ENCODE results near the gene KCNC1. TPM values are rescaled to one million over a fixed set of nuclear protein-coding genes. Genes with fewer than 3 reads are reported as not detected.

KCNC1 gene
- total RNA-seq, 2 donors from 2014 or later = not detected

- no peaks in the 10 kb centered on the region for H3K27me3 ChIP-seq (replicated peaks; ENCODE audit: insufficient read depth)
- DNase-seq (ENCODE audit: low spot score) = no peak
- no peak for TF ChIP-seq CTCF (IDR thresholded peaks at IDR 0.05)
- no peak overlapping the region for H3K27ac ChIP-seq
- H3K4me1 ChIP-seq (ENCODE audit: control insufficient read depth in 1 of 2, low read depth in 2 of 2) = no peaks in the 10 kb centered on the region
- ATAC-seq (ENCODE audit: insufficient number of reproducible peaks, low FRiP score, low read depth) = no peak
- H3K4me3 ChIP-seq = no peak overlapping the region
- H3K9me3 ChIP-seq = no peaks in the 10 kb centered on the region
- no peaks in the 10 kb centered on the region for H3K36me3 ChIP-seq
Measured at GRCh38 chr11:17766073-17766359, 31.4 kb downstream of the KCNC1 start.

- TF ChIP-seq CTCF (IDR thresholded peaks at IDR 0.05) = no peak
- DNase-seq (ENCODE audit: low spot score) = no peak
- ATAC-seq (ENCODE audit: insufficient number of reproducible peaks, low FRiP score, low read depth) = no peak
- no peaks in the 10 kb centered on the region for H3K4me1 ChIP-seq (ENCODE audit: control insufficient read depth in 1 of 2, low read depth in 2 of 2)
- no peak overlapping the region for H3K4me3 ChIP-seq
- no peaks in the 10 kb centered on the region for H3K9me3 ChIP-seq
- H3K36me3 ChIP-seq = no peaks in the 10 kb centered on the region
- no peaks in the 10 kb centered on the region for H3K27me3 ChIP-seq (replicated peaks; ENCODE audit: insufficient read depth)
- H3K27ac ChIP-seq = no peak overlapping the region
Measured at GRCh38 chr11:17766590-17766989, 32.0 kb downstream of the KCNC1 start.

GRCh38 chr11:17767301-17767885 lies 32.8 kb downstream of the KCNC1 start:
- ATAC-seq (ENCODE audit: insufficient number of reproducible peaks, low FRiP score, low read depth) = no peak
- H3K27ac ChIP-seq = no peak overlapping the region

DNA sequence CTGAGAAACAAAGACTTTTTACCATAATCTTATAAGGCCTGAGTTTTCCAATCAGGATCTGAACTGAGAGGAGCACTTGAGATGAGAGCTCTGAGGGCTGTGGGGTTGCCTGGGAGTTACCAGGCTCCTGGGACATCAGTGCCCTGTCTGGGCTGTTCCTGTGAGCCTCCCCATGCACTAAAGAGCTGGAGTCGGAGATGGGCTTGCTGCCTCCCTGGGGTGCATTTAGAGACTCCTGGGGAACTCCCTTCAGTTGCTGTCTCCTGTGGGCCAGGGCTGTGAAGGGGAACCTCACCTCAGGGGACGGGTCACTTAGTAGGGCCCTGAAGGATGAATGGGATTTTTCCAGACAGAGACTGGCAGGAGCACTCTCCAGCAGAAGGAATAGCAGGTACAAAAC lies 33.3 kb downstream of the KCNC1 start:
- no peak for ATAC-seq (ENCODE audit: insufficient number of reproducible peaks, low FRiP score, low read depth)

More at GRCh38 chr11:17767301-17767885, 32.8 kb downstream of the KCNC1 start:
- Histone ChIP-seq H3K4me3 (no peak overlapping the region), H3K9me3 (no peaks in the 10 kb centered on the region), H3K27me3 (replicated peaks; ENCODE audit: insufficient read depth) (no peaks in the 10 kb centered on the region), H3K4me1 (ENCODE audit: control insufficient read depth in 1 of 2, low read depth in 2 of 2) (no peaks in the 10 kb centered on the region), H3K36me3 (no peaks in the 10 kb centered on the region)
- no peak for TF ChIP-seq CTCF (IDR thresholded peaks at IDR 0.05)
- no peak for DNase-seq (ENCODE audit: low spot score)

GRCh38 chr11:17768547-17768946 lies 34.0 kb downstream of the KCNC1 start:
- no peak for TF ChIP-seq CTCF (IDR thresholded peaks at IDR 0.05)
- DNase-seq (ENCODE audit: low spot score) = no peak

More for the DNA sequence above, 33.3 kb downstream of the KCNC1 start:
- no peak for DNase-seq (ENCODE audit: low spot score)
- H3K4me1 ChIP-seq (ENCODE audit: control insufficient read depth in 1 of 2, low read depth in 2 of 2) = no peaks in the 10 kb centered on the region
- no peaks in the 10 kb centered on the region for H3K36me3 ChIP-seq
- no peak for TF ChIP-seq CTCF (IDR thresholded peaks at IDR 0.05)
- H3K27me3 ChIP-seq (replicated peaks; ENCODE audit: insufficient read depth) = no peaks in the 10 kb centered on the region
- no peak overlapping the region for H3K4me3 ChIP-seq
- H3K27ac ChIP-seq = no peak overlapping the region
- no peaks in the 10 kb centered on the region for H3K9me3 ChIP-seq

More at GRCh38 chr11:17768547-17768946, 34.0 kb downstream of the KCNC1 start:
- H3K4me1 ChIP-seq (ENCODE audit: control insufficient read depth in 1 of 2, low read depth in 2 of 2) = no peaks in the 10 kb centered on the region
- H3K4me3 ChIP-seq = no peak overlapping the region
- H3K27me3 ChIP-seq (replicated peaks; ENCODE audit: insufficient read depth) = no peaks in the 10 kb centered on the region
- H3K9me3 ChIP-seq = no peaks in the 10 kb centered on the region
- H3K36me3 ChIP-seq = no peaks in the 10 kb centered on the region
- no peak for ATAC-seq (ENCODE audit: insufficient number of reproducible peaks, low FRiP score, low read depth)
- H3K27ac ChIP-seq = no peak overlapping the region

All from thoracic aorta (tissue), 2 donors.